ENCODE measurements around the gene APEX2. TPM values are rescaled to one million over a fixed set of nuclear protein-coding genes. Genes with fewer than 3 reads are reported as not detected.

APEX2 gene
- total RNA-seq, 1 donor from 2014 or later, result 14.2 TPM

DNA sequence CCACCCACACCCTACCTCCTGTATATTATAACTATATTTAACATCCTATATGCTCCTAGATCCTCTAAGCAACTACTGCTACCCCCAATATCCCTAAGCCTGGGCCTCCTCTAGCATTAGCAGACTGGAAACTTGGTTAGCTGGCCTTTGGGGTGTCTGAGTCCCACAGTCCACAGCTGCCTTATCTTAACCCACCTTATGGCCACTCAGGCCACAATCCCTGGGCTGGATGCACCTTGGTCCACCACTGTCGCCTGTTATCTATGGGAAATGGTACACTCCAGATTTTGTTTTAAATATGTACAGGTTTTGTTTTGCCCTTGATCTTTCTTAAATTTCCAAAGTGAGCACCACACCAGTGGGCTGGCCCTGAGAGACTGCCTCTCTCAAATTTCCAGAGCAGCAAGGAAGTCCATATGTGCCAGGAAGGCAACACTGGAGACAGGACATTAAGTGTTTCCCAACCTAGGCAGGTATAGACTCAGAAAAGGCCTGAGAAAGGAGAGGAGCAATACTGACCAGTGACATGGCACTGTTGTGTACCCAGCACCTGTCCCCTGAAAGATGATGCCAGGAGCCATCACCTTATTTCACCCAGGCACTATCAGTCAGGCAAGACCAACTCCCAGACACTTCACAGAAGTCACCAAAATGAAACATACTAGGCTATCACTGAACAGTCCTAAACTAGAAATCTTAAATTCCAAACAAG is 7.1 kb upstream of the APEX2 start:
- TF ChIP-seq POLR2AphosphoS5 (IDR thresholded peaks at IDR 0.05; ENCODE audit: insufficient read depth in 1 of 2, low read depth in 1 of 2) (no peak), POLR2A (IDR thresholded peaks at IDR 0.05) (no peak)
- TF ChIP-seq, protein P1, sequence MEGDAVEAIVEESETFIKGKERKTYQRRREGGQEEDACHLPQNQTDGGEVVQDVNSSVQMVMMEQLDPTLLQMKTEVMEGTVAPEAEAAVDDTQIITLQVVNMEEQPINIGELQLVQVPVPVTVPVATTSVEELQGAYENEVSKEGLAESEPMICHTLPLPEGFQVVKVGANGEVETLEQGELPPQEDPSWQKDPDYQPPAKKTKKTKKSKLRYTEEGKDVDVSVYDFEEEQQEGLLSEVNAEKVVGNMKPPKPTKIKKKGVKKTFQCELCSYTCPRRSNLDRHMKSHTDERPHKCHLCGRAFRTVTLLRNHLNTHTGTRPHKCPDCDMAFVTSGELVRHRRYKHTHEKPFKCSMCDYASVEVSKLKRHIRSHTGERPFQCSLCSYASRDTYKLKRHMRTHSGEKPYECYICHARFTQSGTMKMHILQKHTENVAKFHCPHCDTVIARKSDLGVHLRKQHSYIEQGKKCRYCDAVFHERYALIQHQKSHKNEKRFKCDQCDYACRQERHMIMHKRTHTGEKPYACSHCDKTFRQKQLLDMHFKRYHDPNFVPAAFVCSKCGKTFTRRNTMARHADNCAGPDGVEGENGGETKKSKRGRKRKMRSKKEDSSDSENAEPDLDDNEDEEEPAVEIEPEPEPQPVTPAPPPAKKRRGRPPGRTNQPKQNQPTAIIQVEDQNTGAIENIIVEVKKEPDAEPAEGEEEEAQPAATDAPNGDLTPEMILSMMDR (IDR thresholded peaks at IDR 0.05), result no peak
- H3K36me3 ChIP-seq, result no peaks in the 10 kb centered on the region
- no peaks in the 10 kb centered on the region for H3K9me3 ChIP-seq
- H3K27me3 ChIP-seq, result no peaks in the 10 kb centered on the region
- no peak for DNase-seq (ENCODE audit: extremely low spot score in 2 of 2)
- H3K4me1 ChIP-seq, result no peaks in the 10 kb centered on the region
- intact Hi-C loops (cut with DNase I), result no loop called here
- H3K27ac ChIP-seq, result no peak overlapping the region
- no peak overlapping the region for H3K4me3 ChIP-seq

DNA sequence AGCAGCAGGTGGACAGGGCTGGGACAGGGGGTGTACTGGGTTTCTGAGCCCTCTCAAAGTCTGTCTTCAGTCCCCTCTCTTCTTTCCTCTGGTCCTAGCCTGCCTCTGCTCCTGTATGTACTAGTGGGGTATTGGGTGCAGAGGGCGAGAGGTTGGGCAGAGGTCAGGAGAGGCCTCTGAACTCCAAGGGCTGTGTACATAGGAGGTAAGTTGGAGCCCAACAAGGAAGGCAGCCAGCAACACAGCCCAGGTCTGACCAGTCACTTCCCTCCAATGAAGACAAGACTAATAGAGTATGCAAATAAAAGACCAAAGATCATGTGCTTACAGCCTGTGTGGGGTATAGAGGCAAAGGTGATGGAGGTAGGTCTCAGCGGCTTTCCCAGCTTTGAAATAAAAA is 6.1 kb upstream of the APEX2 start, which contains the start of gene PFKFB1:
Gene PFKFB1, minus strand, starts transcription at position 90 of the 400 bp plus-strand sequence. CDS start 181 bp downstream, outside the sequence.
- intact Hi-C loops (cut with DNase I), result no loop called here
- Histone ChIP-seq H3K9me3 (no peaks in the 10 kb centered on the region), H3K36me3 (no peaks in the 10 kb centered on the region), H3K4me1 (no peaks in the 10 kb centered on the region), H3K4me3 (no peak within 1 kb of the TSS), H3K27me3 (no peaks in the 10 kb centered on the region), H3K27ac (no peak within 1 kb of the TSS)
- no peak for DNase-seq (ENCODE audit: extremely low spot score in 2 of 2)
- TF ChIP-seq POLR2AphosphoS5 (IDR thresholded peaks at IDR 0.05; ENCODE audit: insufficient read depth in 1 of 2, low read depth in 1 of 2) (no peak), POLR2A (IDR thresholded peaks at IDR 0.05) (no peak)
- TF ChIP-seq, protein P1 (IDR thresholded peaks at IDR 0.05), result no peak

DNA sequence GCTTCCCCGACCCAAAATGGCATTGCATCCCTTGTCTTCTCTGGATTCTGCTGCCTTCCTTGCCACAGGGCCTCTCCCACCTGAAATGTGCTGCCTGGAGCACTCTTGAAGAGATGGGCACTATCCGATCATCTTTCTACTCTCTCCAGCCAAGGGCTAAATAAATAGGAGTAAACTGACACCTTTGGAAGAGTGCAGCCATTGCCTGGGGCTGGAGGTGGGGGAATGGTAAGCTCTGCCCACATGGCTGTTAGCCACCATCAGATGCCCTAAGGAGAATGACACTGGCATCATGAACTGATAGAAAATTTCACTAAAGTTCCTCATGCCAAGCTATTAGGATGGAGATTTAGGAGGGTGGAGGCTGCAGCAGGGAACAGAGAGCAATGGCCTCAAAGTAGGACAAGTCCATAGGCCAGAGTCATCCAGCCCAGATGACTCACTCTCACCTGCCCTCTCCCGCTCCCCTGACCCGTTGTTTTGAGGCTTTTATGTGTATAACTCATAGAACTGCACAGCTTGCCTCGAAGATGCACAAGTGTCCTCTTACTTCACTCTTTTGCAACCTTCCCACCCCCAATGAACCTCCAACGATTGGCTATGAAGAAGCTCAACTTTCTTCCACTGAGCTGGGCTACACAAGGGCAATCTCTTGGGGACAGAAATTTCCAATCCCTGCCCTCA is 5.4 kb upstream of the APEX2 start:
- intact Hi-C loops (cut with DNase I), result no loop called here
- H3K36me3 ChIP-seq, result no peaks in the 10 kb centered on the region
- no peak overlapping the region for H3K4me3 ChIP-seq
- TF ChIP-seq POLR2AphosphoS5 (IDR thresholded peaks at IDR 0.05; ENCODE audit: insufficient read depth in 1 of 2, low read depth in 1 of 2) (no peak), POLR2A (IDR thresholded peaks at IDR 0.05) (no peak)
- TF ChIP-seq, protein P1 (IDR thresholded peaks at IDR 0.05), result no peak
- no peaks in the 10 kb centered on the region for H3K9me3 ChIP-seq
- no peaks in the 10 kb centered on the region for H3K4me1 ChIP-seq
- H3K27ac ChIP-seq, result no peak overlapping the region
- no peak for DNase-seq (ENCODE audit: extremely low spot score in 2 of 2)
- no peaks in the 10 kb centered on the region for H3K27me3 ChIP-seq

DNA sequence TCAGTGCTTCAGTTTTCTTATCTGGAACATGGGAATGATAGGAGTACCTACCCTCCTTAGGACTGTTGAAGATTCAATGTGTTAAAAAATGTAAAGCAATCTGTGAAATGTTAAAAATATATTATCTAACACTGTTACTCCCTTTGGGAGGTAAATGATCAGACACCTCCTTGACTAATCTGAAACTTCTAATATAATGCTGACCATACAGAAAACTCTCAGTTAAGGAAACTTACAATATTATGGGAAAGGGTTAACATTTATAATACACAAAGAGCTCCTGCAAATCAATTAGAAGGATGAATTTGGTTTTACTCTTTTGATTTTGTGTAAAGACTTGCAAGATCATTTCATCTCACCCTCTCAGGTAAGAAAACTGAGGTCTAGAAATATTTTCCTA is 4.5 kb upstream of the APEX2 start:
- Histone ChIP-seq H3K27ac (no peak overlapping the region), H3K4me3 (no peak overlapping the region), H3K9me3 (no peaks in the 10 kb centered on the region), H3K36me3 (no peaks in the 10 kb centered on the region), H3K27me3 (no peaks in the 10 kb centered on the region), H3K4me1 (no peaks in the 10 kb centered on the region)
- DNase-seq (ENCODE audit: extremely low spot score in 2 of 2), result no peak
- TF ChIP-seq POLR2AphosphoS5 (IDR thresholded peaks at IDR 0.05; ENCODE audit: insufficient read depth in 1 of 2, low read depth in 1 of 2) (no peak), POLR2A (IDR thresholded peaks at IDR 0.05) (no peak)
- intact Hi-C loops (cut with DNase I), result no loop called here

DNA sequence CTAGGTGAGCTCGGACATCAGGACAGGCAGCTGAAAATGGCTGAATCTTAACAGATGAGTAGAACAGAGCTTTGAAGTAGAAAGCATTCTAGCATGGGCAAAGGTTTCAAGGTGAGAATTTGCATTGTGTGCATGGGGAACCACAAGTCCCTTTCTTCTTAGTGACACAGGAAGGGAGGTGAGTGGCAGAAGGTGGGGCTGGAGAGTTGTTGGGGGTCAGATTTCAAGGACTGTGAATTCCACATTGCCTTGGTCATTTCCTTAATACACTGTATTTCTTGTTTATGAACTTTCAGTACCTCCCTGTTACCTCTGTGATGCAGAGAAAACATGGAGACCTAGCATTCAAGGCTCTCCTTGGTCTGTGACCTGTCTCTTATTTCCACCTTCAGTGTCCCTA is 4.1 kb downstream of the APEX2 start:
- peaks cover 21% of the 10 kb centered on the region for H3K4me1 ChIP-seq
- H3K36me3 ChIP-seq, result peaks cover 0 to 25% of the 10 kb centered on the region in 2 donors
- intact Hi-C loops (cut with DNase I), result loop anchor here (10.0 kb wide), 1 partner anchor 151 kb away; no protein-coding TSS in a partner anchor

More for the DNA sequence above, 4.1 kb downstream of the APEX2 start:
- no peaks in the 10 kb centered on the region for H3K27me3 ChIP-seq
- H3K9me3 ChIP-seq, result no peaks in the 10 kb centered on the region
- no peak overlapping the region for H3K27ac ChIP-seq
- H3K4me3 ChIP-seq, result no peak overlapping the region
- TF ChIP-seq, protein P1 (IDR thresholded peaks at IDR 0.05), result no peak
- TF ChIP-seq POLR2A (IDR thresholded peaks at IDR 0.05) (no peak), POLR2AphosphoS5 (IDR thresholded peaks at IDR 0.05; ENCODE audit: insufficient read depth in 1 of 2, low read depth in 1 of 2) (no peak)
- DNase-seq (ENCODE audit: extremely low spot score in 2 of 2), result no peak

Data from vagina (tissue), 2 donors.